ENCODE data around the gene NAT16.

DNA sequence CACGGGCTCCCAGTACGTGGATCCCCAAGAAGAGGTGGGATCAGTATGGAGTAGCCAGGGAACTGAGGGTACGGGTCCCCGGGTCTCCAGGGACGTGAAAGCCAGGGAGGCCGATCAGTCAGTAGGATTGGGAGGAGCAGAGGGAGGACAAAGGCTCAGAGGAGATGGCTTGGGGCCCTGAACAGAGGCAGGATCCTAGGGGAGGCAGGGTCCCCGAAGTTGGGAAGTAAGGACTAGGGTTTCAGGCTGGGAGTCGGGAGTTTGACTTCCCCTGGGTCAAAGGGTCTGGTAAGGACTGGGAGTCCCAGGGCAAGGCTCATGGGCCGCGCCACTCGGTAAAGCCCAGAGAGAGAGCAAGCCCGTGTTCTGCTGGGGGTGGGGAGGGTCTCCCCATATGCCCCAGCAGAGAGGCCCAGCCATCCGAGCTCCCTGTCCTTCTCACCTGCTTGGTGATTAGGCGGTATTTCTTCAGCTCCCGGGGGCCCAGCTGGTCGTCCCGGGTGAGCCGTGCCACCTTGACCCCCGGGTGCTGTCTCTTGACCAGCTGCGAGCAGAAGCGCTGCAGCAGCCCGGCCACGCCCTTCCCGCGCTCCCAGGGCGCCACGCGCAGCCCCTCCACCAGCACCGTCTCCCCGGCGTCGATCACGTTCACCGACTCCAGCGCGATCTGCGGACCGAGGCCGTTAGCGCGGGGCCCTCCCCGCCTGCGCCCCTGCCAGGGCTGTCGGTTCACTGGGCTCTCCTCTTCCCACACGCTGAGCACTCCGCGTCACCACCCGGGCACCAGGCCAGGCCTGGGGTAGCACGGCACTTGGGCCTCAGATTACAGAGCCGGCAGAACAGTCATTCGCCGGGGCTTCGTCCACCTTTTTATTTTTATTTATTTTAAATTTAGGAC lies 7.0 kb downstream of the NAT16 start:
- no peak for TF ChIP-seq RAD51 (IDR thresholded peaks at IDR 0.05; ENCODE audit: borderline replicate concordance)
- no peak for TF ChIP-seq POLR2AphosphoS5 (IDR thresholded peaks at IDR 0.05; ENCODE audit: low read depth, low read length)
- TF ChIP-seq ZNF335 (CRISPR knock-in tag; IDR thresholded peaks at IDR 0.05): no peak
- no peak for TF ChIP-seq KLF12 (CRISPR knock-in tag; IDR thresholded peaks at IDR 0.05; ENCODE audit: borderline replicate concordance)
- no peak for TF ChIP-seq MAFG (CRISPR knock-in tag; IDR thresholded peaks at IDR 0.05)
- TF ChIP-seq CTCF (CRISPR knock-in tag; IDR thresholded peaks at IDR 0.05): no peak
- TF ChIP-seq ZNF3 (CRISPR knock-in tag; IDR thresholded peaks at IDR 0.05): no peak
- no peak for TF ChIP-seq RNF2 (conservative IDR thresholded peaks at IDR 0.05; ENCODE audit: low read depth)
- TF ChIP-seq ATM (IDR thresholded peaks at IDR 0.05; ENCODE audit: borderline replicate concordance): no peak
- TF ChIP-seq SMAD9 (CRISPR knock-in tag; IDR thresholded peaks at IDR 0.05): no peak
- no peak for TF ChIP-seq TCF12 (IDR thresholded peaks at IDR 0.05)
- no peak for TF ChIP-seq TCF12 (CRISPR knock-in tag; IDR thresholded peaks at IDR 0.05)
